HepG2 (cell line): ENCODE measurements around the gene FAM222B. TPM values are rescaled to one million over a fixed set of nuclear protein-coding genes. Genes with fewer than 3 reads are reported as not detected.

Experiments
- ATAC-seq: fragments of 200-7000 bp; cut with Tn5 transposase; 3 replicates; pipeline ENCODE4 v1.9.1; 2020; ENCODE audit warnings: mild to moderate bottlenecking, moderate library complexity
- BruUV-seq: library from RNA; stranded (reverse); fragments of 400-500 nt; replicated peaks from 2 replicates; lab custom pipeline; 2021; lab: Mats Ljungman, UMichigan
- CTCF ChIA-PET: fragments of 300-600 bp; formaldehyde crosslinking; extraction: SDS; loops from one replicate; lab custom pipeline; 2021; ENCODE audit warnings: low total read pairs, inconsistent platforms, low intra/inter-chr PET ratio; lab: Yijun Ruan, JAX
- POLR2A ChIA-PET: fragments of 350-600 bp; sonication (Branson Sonifier 250); formaldehyde crosslinking; loops from one replicate; lab custom pipeline; 2020; ENCODE audit warnings: antibody characterized with exemption, inconsistent platforms; lab: Yijun Ruan, JAX
- DNase-seq: peaks from one replicate; pipeline ENCODE4 v3.0.0-alpha.2; 2015; ENCODE audit warnings: low spot score
- FAIRE-seq: peaks from 3 replicates; lab custom pipeline; 2011; peaks lifted over from hg19 to GRCh38; lab: Jason Lieb, UNC
- H2AFZ ChIP-seq: one replicate; pipeline ENCODE4 v1.6.1; 2011; ENCODE audit warnings: low read length, inconsistent platforms
- H3K27ac ChIP-seq: fragments of 300-600 bp; 3 replicates; pipeline ENCODE4 v1.8.0; 2011; ENCODE audit warnings: mixed run types, mild to moderate bottlenecking, mixed read lengths, low read length, inconsistent platforms; ENCODE audit not compliant: insufficient read depth; ENCODE audit errors: extremely low read length
- H3K27me3 ChIP-seq, 2 experiments: fragments of 200-600 bp in 1 of 2; 2 replicates in 1 of 2; 3 replicates in 1 of 2; pipeline versions ENCODE4 v1.6.0 to v1.8.0; 2011; ENCODE audit warnings: low read length in 2 of 2, mild to moderate bottlenecking in 2 of 2, moderate library complexity in 2 of 2, inconsistent platforms in 1 of 2; ENCODE audit not compliant: insufficient read depth in 2 of 2, control insufficient read depth in 1 of 2
- H3K36me3 ChIP-seq, 2 experiments: fragments of 200-600 bp in 1 of 2; replicated peaks in 1 of 2; 2 replicates in 1 of 2; 3 replicates in 1 of 2; pipeline versions ENCODE4 v1.5.1 to v1.8.0; 2011; ENCODE audit warnings: low read length in 2 of 2, inconsistent platforms in 1 of 2; ENCODE audit not compliant: insufficient read depth in 2 of 2, control insufficient read depth in 1 of 2
- H3K4me1 ChIP-seq: 2 replicates; pipeline ENCODE4 v1.5.1; 2012; ENCODE audit warnings: low read length, inconsistent platforms; ENCODE audit not compliant: insufficient read depth
- H3K4me2 ChIP-seq: 2 replicates; pipeline ENCODE4 v1.6.0; 2011; ENCODE audit warnings: low read depth, low read length, inconsistent platforms
- H3K4me3 ChIP-seq, 3 experiments: fragments of 200-600 bp in 1 of 3; sonication (generic), shearing (Covaris generic) in 1 of 3; replicated peaks in 1 of 3; 2 replicates each; pipeline ENCODE4 v1.5.1; 2011 to 2016; ENCODE audit warnings: low read length in 3 of 3, inconsistent platforms in 2 of 3, low read depth in 2 of 3, mild to moderate bottlenecking in 2 of 3, control low read depth in 1 of 3, mixed read lengths in 1 of 3; ENCODE audit not compliant: insufficient read depth in 1 of 3
- H3K79me2 ChIP-seq: one replicate; pipeline ENCODE4 v1.6.1; 2011; ENCODE audit warnings: low read length, inconsistent platforms; ENCODE audit not compliant: insufficient read depth
- H3K9ac ChIP-seq: 2 replicates; pipeline ENCODE4 v1.6.0; 2011; ENCODE audit warnings: mild to moderate bottlenecking, low read depth, low read length, inconsistent platforms; ENCODE audit not compliant: insufficient read depth
- H3K9me3 ChIP-seq: 2 replicates; pipeline ENCODE4 v1.5.1; 2012; ENCODE audit warnings: mild to moderate bottlenecking, low read length
- H4K20me1 ChIP-seq: 2 replicates; pipeline ENCODE4 v1.6.0; 2011; ENCODE audit warnings: inconsistent platforms, mild to moderate bottlenecking, low read length, moderate library complexity; ENCODE audit not compliant: insufficient read depth
- AHDC1 ChIP-seq: sonication (generic); formaldehyde crosslinking; IDR thresholded peaks from 2 replicates; pipeline ENCODE4 v1.5.1; 2020; ENCODE audit warnings: mild to moderate bottlenecking, missing genetic modification reagents, borderline replicate concordance
- HDAC2 ChIP-seq: sonication (generic); formaldehyde crosslinking; IDR thresholded peaks from 2 replicates; pipeline ENCODE4 v1.4.0; 2020; ENCODE audit warnings: missing genetic modification reagents
- LBX2 ChIP-seq: sonication (generic); formaldehyde crosslinking; IDR thresholded peaks from 2 replicates; pipeline ENCODE4 v1.5.0; 2020; ENCODE audit warnings: missing genetic modification reagents, mild to moderate bottlenecking, borderline replicate concordance
- RBM39 ChIP-seq: fragments of 200-400 bp; formaldehyde crosslinking; IDR thresholded peaks from one replicate; pipeline ENCODE4 v1.6.1; 2018; ENCODE audit warnings: antibody characterized with exemption, mild to moderate bottlenecking, low read depth, low read length; ENCODE audit not compliant: poor library complexity, severe bottlenecking
- SKI ChIP-seq: fragments of 450-650 bp; IDR thresholded peaks from one replicate; pipeline ENCODE4 v1.6.1; 2018; ENCODE audit warnings: mild to moderate bottlenecking; ENCODE audit not compliant: partially characterized antibody
- SNAPC4 ChIP-seq: sonication (generic); formaldehyde crosslinking; IDR thresholded peaks from 2 replicates; pipeline ENCODE4 v1.4.0; 2020; ENCODE audit warnings: mild to moderate bottlenecking, missing genetic modification reagents
- SRY ChIP-seq: sonication (generic); formaldehyde crosslinking; IDR thresholded peaks from 2 replicates; pipeline ENCODE4 v1.8.0; 2022; ENCODE audit warnings: mild to moderate bottlenecking, missing genetic modification reagents
- TBL1XR1 ChIP-seq: fragments of 150-350 bp; IDR thresholded peaks from 2 replicates; pipeline ENCODE4 v1.6.1; 2014; ENCODE audit warnings: borderline replicate concordance, low read length; ENCODE audit not compliant: partially characterized antibody
- WIZ ChIP-seq: sonication (generic); formaldehyde crosslinking; IDR thresholded peaks from 2 replicates; pipeline ENCODE4 v1.5.1; 2020; ENCODE audit warnings: mild to moderate bottlenecking, missing genetic modification reagents
- ZNF18 ChIP-seq: sonication (generic); formaldehyde crosslinking; IDR thresholded peaks from 2 replicates; pipeline ENCODE4 v1.8.0; 2022; ENCODE audit warnings: mild to moderate bottlenecking, missing genetic modification reagents; ENCODE audit not compliant: insufficient replicate concordance
- ZNF446 ChIP-seq: sonication (generic); formaldehyde crosslinking; IDR thresholded peaks from 2 replicates; pipeline ENCODE4 v1.5.0; 2020; ENCODE audit warnings: mild to moderate bottlenecking, missing genetic modification reagents
- ZNF7 ChIP-seq: IDR thresholded peaks from 2 replicates; pipeline ENCODE4 v1.6.1; 2016; ENCODE audit warnings: missing biosample characterization, missing genetic modification reagents
- WGBS: methylation state at CpG from one replicate; pipeline ENCODE4 v1.1.6; 2017; ENCODE audit warnings: low lambda C conversion rate; 5-methylcytosine and 5-hydroxymethylcytosine counted together
- in situ Hi-C: cut with HindIII; loops from 2 replicates; pipeline ENCODE4 v1.10.0; 2017; ENCODE audit warnings: low pct_unique_long_range_greater_than_20kb; ENCODE audit not compliant: extremely low pct_ligation_motif_present
- intact Hi-C: fragments of 100-400 bp; cut with micrococcal nuclease; formaldehyde crosslinking; loops from one replicate; pipeline ENCODE4 v1.10.0; 2022; ENCODE audit not compliant: unreplicated experiment
- polyA plus RNA-seq, 8 experiments: library from polyadenylated mRNA; depleted of rRNA in 3 of 8; stranded (reverse) in 7 of 8; unstranded in 1 of 8; fragments of >200 nt; fragmentation: Illumina TruSeq in 4 of 8; extraction: Trizol in 4 of 8; gene quantifications; 2 replicates each; pipeline versions ENCODE4 v1.2.1 to v1.2.3, GENCODE V29; 2011 to 2016; ENCODE audit warnings: low read depth in 4 of 8, missing spikeins in 1 of 8, mixed read lengths in 1 of 8; ENCODE audit not compliant: insufficient read depth in 1 of 8
- total RNA-seq, 5 experiments: library from RNA; depleted of rRNA; stranded (reverse); fragments of >200 nt; fragmentation: Illumina TruSeq; extraction: Trizol; gene quantifications; 2 replicates each; pipeline ENCODE4 v1.2.3, GENCODE V29; 2016; ENCODE audit warnings: low read depth in 1 of 5

Gene FAM222B
- total and polyA plus RNA-seq, 2 of the 13 experiments (the other 11 are each of a cell fraction or from before 2014, with no cell fraction given), result 3.5 to 7.3 TPM

GRCh38 chr17:28796062-28796461, 46.5 kb downstream of the FAM222B start:
- ChIA-PET CTCF (no interaction called here), POLR2A (no interaction called here)
- H3K27me3 ChIP-seq, result no peaks in the 10 kb centered on the region
- 98% methylated on average over 2 of the region's 2 CpGs for WGBS
- no peak for ATAC-seq
- FAIRE-seq, result no peak
- BruUV-seq, result no TSS peak
- no peak overlapping the region for H2AFZ ChIP-seq
- peaks cover 27% of the 10 kb centered on the region for H3K79me2 ChIP-seq
- no peak overlapping the region for H3K9ac ChIP-seq
- H3K36me3 ChIP-seq, result peaks cover 0 to 8% of the 10 kb centered on the region in 2 experiments; a peak in 1 of 5 replicates
- H3K4me1 ChIP-seq, result no peaks in the 10 kb centered on the region
- intact Hi-C loops, result no loop called here
- no peaks in the 10 kb centered on the region for H3K9me3 ChIP-seq
- in situ Hi-C loops, result no loop called here
- H3K4me3 ChIP-seq, result no peak overlapping the region
- no peak overlapping the region for H3K27ac ChIP-seq
- H4K20me1 ChIP-seq, result no peaks in the 10 kb centered on the region
- no peak overlapping the region for H3K4me2 ChIP-seq
- no peak for DNase-seq
- TF ChIP-seq ZNF7 (CRISPR knock-in tag) (no peak), LBX2 (no peak), ZNF446 (CRISPR knock-in tag) (no peak), TBL1XR1 (no peak), WIZ (CRISPR knock-in tag) (no peak), SRY (CRISPR knock-in tag) (no peak), RBM39 (no peak), ZNF18 (CRISPR knock-in tag) (no peak), SNAPC4 (CRISPR knock-in tag) (no peak), AHDC1 (CRISPR knock-in tag) (no peak), SKI (no peak), HDAC2 (CRISPR knock-in tag) (no peak)
